Activated CD4-positive, alpha-beta T cell treated with anti-CD3 and anti-CD28 coated beads, Interleukin-10, Interleukin-2, amounts not matched to agents 100 ng/mL and 50 ng/mL, durations not matched to agents 16 hours and 8 hours (primary cell): ENCODE measurements around the gene FEN1.
A peak's percentile ranks its signal among the peaks of the same experiment; 100 is the strongest.

ENCODE experiments used
- DNase-seq: peaks from one replicate; pipeline ENCODE4 v3.0.0-alpha.2; 2020

FEN1 gene

DNA sequence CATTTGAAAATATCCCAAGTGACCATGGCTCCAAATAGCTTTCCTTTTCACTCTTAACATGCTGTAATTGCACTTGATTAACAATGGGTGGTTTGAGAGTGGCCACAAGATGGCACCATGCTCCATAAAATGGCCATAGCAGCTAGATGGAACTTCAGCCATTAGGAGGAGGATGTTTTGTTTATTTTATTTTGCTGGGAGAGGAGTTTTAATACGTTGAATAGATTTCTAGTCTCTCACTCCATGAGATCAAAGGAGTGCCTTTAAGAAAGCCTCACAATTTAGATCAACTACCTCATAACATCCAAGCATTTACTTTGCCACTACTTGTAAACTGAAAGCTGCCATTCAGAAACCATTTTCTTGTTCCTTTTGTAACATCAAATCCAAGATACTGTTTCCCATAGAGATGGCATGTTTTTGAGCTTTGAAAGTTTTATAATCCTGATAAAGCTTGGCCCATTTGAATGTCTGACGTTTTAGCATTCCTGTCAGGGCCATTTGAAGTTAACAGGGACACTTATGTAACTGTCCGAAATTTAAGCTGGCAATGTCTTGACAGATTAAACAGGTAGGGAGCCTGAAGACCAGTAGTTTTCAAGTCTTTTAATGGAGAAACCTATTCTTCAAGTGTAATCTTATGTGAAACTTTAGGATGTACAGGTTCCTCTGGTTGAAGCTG lies 4.7 kb downstream of the FEN1 start:
- peak; percentile 71 for DNase-seq

DNA sequence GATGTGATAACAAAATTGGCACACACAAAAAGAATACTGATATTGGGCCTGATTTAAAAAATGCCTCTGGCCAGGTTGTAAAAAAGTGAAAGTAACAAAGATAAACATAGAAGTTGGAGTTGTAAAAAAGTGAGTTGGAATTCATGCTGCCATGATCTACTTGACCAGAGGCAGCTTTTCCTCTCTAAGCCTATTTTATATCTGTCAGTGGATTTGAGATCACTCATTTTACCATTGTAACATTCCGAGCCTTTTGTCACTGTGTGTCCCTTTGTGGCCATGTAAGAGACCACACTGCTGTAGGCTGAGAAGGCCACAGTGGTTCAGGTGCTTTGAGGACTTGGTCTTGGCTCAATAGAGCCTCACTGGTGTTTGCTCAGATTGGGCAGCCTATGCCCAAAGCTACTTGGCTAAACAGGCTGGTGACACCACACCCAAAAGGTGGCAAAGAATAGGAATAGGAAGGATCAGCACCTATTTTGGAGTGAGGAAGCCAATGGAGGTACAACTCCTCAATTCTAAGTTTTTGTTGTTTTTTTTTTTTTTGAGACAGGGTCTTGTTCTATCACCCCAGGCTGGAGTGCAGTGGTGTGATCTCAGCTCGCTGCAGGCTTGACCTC lies 7.1 kb downstream of the FEN1 start:
- DNase-seq, result no peak

GRCh38 chr11:61800331-61801281 lies 7.9 kb downstream of the FEN1 start:
- DNase-seq, result no peak

GRCh38 chr11:61802605-61803004 lies 9.9 kb downstream of the FEN1 start:
- DNase-seq, result no peak

GRCh38 chr11:61803889-61804647 lies 11.4 kb downstream of the FEN1 start:
- DNase-seq, result no peak

DNA sequence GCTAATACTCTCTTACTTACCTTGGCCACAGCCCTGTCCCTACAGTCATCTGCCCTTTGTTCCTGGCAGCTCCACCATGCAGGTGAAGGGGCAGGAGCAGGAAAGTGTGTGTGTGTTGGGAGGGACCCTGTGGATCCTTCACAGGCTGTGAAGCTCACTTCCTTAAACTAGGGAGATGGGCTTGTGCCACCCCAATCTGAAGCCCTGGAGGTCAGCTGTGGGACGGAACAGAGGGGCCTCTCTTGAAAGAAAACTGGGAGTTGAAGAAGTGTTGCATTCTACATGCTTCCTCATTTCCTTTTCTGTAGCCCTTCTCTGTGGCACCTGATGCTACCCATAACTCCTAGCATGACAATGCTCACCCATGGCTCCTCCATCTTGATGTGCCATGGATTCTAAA lies 12.4 kb downstream of the FEN1 start:
- no peak for DNase-seq

DNA sequence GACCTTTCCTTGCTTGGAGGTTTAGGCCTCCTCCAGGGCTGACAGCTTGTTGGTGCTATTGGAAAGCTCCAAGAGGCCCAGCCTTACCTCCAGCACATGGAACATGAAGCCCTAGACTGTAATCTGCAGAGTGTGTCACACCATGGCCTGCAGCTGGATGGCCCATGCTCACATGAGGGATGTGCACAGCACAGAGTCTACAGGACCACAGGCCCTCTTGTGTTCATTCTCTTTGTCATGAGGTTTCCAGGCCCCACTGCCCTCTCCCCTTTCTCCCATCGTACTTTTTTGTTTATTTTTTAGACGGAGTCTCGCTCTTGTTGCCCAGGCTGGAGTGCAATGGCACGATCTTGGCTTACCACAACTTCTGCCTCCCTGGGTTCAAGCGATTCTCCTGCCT lies 14.1 kb downstream of the FEN1 start:
- no peak for DNase-seq

- no peak for DNase-seq
Measured at GRCh38 chr11:61810671-61811175, 18.0 kb downstream of the FEN1 start.

DNA sequence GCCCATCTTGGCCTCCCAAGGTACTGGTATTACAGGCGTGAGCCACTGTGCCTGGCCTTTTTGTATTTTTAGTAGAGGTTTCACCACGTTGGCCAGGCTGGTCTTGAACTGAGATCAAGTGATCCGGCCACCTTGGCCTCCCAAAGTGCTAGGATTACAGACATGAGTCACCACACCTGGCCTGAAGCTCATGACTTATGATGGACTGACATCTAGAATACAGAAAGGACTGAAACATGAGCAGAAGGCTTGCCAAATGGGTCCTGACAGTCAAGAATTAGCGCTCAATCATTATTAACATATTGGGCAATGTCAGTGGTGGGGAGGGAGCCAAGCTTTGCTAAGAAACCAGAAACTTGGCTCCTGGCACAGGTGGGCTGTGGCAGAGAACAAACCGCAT lies 19.1 kb downstream of the FEN1 start:
- no peak for DNase-seq

- no peak for DNase-seq
Measured at GRCh38 chr11:61812736-61813411, 20.2 kb downstream of the FEN1 start.

- DNase-seq, result peak; percentile 57
Measured at GRCh38 chr11:61814247-61814957, 21.7 kb downstream of the FEN1 start.

- DNase-seq, result peak; percentile 95
Measured at GRCh38 chr11:61814958-61815789, 22.5 kb downstream of the FEN1 start.

DNA sequence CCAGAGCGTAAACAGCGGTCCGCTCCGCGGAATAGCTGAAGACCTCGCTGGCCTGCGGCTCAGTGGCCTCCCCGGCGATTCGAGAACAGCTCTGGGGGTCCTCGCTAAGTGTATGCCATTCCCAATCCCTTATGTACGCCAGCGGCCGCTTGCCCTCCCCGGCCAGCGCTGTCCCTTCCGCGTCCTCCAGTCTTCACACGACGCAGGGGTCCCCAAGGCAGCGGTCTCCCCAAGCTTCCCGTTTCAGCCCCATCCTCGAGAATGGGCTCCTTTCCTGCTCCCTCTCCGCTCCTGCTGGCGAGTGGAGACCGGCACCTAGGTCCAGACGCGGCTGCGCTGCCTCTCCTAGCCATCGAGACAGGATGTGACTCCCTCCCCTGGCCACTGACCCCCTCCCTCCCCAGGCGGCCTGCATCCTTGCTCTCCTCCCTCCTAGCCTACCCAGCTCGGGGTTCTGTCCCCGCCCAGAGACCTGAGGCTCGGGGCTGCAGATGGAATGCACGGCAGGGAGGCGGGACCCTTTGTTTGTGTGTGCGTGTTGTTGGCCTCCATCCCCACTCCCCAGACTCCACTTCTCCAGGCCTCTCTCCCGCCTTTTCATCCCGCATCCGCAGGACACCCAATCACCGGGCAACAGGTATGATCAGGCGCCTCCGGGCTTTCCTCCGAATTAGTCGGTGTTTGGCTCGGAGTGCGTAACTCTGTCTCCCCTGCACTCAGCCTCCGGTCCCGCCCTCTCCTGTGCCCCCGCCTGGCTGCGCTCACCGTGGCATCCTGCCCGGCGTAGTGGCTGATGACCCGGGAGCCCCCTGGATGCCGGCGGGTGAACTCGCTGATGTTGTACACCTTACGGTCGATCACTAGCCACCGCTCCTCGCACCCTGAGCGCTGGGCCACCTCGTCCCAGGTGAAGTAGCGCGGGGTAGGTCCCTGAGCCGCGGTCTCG lies 23.4 kb downstream of the FEN1 start:
- DNase-seq, result peak; percentile 75

DNA sequence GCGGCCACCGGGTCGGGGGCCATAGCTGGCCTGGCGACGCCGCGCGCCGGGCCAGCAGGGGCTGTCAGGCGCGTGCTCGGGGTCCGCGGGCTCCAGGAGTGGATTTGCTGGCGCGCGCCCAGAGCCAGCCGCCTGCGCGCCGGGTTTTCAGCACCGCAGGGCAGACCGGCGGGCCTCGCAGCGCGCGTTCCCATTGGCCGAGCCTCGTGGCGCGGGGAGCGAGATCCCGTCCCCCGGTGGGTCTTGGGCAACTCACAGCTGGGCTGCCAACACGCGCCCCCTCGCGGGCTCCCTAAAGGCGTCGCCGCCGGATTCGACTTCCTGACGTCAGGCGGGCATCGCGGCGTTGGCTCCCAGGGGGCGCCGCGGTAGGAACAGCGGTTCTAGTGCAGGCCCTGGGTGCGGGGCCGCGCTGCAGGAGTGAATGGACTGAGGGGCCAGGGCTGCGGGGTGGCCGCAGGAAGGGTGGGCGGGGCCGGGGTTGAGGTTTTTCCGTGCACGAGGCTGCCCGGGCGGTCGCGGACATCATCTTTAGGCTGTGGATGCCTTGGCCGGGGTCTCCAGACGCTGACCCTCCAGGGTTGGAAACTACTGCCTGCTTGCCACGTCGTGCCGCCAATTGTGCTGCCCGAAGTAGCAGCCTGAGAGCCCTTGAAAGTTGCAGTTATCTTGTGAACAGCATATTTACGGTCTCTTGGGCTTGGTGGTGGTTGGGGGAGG lies 24.2 kb downstream of the FEN1 start, which contains the start of gene FADS1:
Gene FADS1 (minus strand): TSS at position 268 of the 720 bp plus-strand sequence. CDS start 74 bp downstream, at position 194.
- peak; percentile 97 for DNase-seq

- DNase-seq, result no peak
Measured at GRCh38 chr11:61817471-61818202, 24.9 kb downstream of the FEN1 start.

DNA sequence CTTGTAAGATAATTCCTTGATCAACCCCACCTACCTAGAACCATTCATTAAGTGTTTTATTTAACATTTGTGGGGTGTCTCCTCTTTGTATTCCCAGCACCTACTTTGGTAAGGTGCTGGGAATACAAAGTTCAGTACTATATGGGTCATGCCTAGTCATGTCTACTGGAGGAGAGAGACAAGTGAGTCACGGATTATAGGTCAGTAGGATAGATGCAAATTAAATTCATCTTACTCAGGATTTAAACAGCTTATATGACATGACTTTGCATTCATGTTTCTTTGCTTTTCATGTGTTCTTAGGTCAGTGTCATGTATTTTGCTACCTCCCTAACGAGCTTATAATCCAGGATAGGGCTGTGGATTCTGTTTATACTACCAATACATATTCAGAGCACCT lies 27.5 kb downstream of the FEN1 start:
- no peak for DNase-seq

- DNase-seq, result no peak
Measured at GRCh38 chr11:61826930-61827570, 34.3 kb downstream of the FEN1 start.
